Endothelial cell (in vitro differentiated cells): Measurements from ENCODE around the gene NOL12. TPM values are rescaled to one million over a fixed set of nuclear protein-coding genes. Genes with fewer than 3 reads are reported as not detected.

ENCODE experiments used
- DNase-seq: peaks from one replicate; pipeline ENCODE4 v3.0.0; 2021; ENCODE audit warnings: low spot score
- H3K27ac Mint-ChIP-seq: one replicate; pipeline ENCODE4 v1.8.0; 2021; ENCODE audit warnings: mixed read lengths, inconsistent platforms; ENCODE audit not compliant: unreplicated experiment
- H3K27me3 Mint-ChIP-seq: one replicate; pipeline ENCODE4 v1.8.0; 2021; ENCODE audit warnings: mild to moderate bottlenecking, moderate library complexity, mixed read lengths, inconsistent platforms; ENCODE audit not compliant: unreplicated experiment
- H3K36me3 Mint-ChIP-seq: one replicate; pipeline ENCODE4 v1.8.0; 2021; ENCODE audit warnings: mild to moderate bottlenecking, low read depth, mixed read lengths, inconsistent platforms; ENCODE audit not compliant: unreplicated experiment
- H3K4me1 Mint-ChIP-seq: one replicate; pipeline ENCODE4 v1.8.0; 2021; ENCODE audit warnings: mild to moderate bottlenecking, mixed read lengths, inconsistent platforms; ENCODE audit not compliant: unreplicated experiment
- H3K4me3 Mint-ChIP-seq: one replicate; pipeline ENCODE4 v1.8.0; 2021; ENCODE audit warnings: mild to moderate bottlenecking, mixed read lengths, inconsistent platforms; ENCODE audit not compliant: unreplicated experiment
- H3K9me3 Mint-ChIP-seq: one replicate; pipeline ENCODE4 v1.8.0; 2021; ENCODE audit warnings: mixed read lengths, inconsistent platforms; ENCODE audit not compliant: unreplicated experiment
- total RNA-seq: library from RNA; stranded (reverse); fragmentation: NEBNext Ultra II Directional; extraction: Animal tissue kit (Norgen Biotek cat#: 25700); gene quantifications from one replicate; pipeline ENCODE4 v1.2.1, GENCODE V29; 2021; ENCODE audit not compliant: unreplicated experiment
- TF ChIP-seq, protein P1 (sequence below): fragments of 200-600 bp; sonication (generic); IDR thresholded peaks from one replicate; pipeline ENCODE4 v1.5.0; 2021; ENCODE audit warnings: antibody characterized with exemption; ENCODE audit not compliant: unreplicated experiment

NOL12 gene
- total RNA-seq, 1 donor from 2014 or later = 15.7 TPM

DNA sequence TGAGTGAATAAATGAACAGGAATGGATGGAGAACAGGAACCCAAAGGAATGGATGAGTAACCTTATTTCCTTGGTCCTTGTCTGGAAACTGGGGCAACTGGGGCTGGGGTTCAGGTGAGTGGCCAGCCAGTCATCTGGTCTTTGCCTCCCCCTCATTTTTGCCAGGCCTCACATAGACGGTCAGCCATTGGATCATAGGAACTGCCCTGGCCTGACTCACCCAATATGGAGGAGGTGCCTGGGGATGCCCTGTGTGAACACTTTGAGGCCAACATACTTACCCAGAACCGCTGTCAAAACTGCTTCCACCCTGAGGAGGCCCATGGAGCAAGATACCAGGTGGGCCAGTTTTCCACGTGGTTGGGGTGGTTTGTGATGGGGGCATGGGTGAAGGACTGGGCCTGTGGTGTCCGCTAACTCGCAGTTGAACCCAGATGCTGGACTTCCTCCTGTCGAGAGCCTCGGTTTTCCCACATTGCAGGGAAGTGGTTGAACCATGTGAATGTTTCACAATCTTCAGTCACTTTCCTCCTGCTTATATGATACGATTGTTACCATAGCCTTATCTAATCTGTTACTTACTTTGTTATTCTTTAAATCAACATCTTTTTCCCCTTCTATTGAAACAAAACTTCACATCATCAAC lies 15.1 kb downstream of the NOL12 start:
- TF ChIP-seq, protein P1, sequence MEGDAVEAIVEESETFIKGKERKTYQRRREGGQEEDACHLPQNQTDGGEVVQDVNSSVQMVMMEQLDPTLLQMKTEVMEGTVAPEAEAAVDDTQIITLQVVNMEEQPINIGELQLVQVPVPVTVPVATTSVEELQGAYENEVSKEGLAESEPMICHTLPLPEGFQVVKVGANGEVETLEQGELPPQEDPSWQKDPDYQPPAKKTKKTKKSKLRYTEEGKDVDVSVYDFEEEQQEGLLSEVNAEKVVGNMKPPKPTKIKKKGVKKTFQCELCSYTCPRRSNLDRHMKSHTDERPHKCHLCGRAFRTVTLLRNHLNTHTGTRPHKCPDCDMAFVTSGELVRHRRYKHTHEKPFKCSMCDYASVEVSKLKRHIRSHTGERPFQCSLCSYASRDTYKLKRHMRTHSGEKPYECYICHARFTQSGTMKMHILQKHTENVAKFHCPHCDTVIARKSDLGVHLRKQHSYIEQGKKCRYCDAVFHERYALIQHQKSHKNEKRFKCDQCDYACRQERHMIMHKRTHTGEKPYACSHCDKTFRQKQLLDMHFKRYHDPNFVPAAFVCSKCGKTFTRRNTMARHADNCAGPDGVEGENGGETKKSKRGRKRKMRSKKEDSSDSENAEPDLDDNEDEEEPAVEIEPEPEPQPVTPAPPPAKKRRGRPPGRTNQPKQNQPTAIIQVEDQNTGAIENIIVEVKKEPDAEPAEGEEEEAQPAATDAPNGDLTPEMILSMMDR = no peak
- no peak overlapping the region for H3K4me3 Mint-ChIP-seq
- no peak for DNase-seq
- H3K27ac Mint-ChIP-seq = no peak overlapping the region
- peaks cover 6% of the 10 kb centered on the region for H3K27me3 Mint-ChIP-seq
- no peaks in the 10 kb centered on the region for H3K9me3 Mint-ChIP-seq
- peaks cover 6% of the 10 kb centered on the region for H3K4me1 Mint-ChIP-seq
- H3K36me3 Mint-ChIP-seq = peaks cover 16% of the 10 kb centered on the region

DNA sequence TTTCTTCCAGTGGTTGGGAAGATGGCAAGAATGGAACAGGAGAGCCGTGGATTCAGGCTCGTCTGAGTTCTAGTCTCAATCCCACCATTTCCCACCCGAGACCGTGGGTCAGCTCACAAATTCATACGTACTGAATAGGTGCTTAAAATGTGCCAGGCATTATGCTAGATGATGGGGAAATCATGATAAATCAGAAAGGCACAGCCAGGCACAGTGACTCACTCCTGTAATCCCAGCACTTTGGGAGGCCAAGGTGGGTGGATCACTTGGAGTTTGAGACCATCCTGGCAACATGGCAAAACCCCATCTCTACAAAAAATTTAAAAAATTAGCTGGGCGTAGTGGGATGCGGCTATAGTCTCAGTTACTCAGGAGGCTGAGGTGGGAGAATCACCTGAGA lies 17.8 kb downstream of the NOL12 start:
- H3K27me3 Mint-ChIP-seq = peaks cover 3% of the 10 kb centered on the region
- H3K27ac Mint-ChIP-seq = no peak overlapping the region
- H3K4me3 Mint-ChIP-seq = no peak overlapping the region
- TF ChIP-seq, protein P1 = no peak
- peaks cover 8% of the 10 kb centered on the region for H3K4me1 Mint-ChIP-seq
- H3K9me3 Mint-ChIP-seq = no peaks in the 10 kb centered on the region
- DNase-seq = no peak
- H3K36me3 Mint-ChIP-seq = peaks cover 16% of the 10 kb centered on the region

DNA sequence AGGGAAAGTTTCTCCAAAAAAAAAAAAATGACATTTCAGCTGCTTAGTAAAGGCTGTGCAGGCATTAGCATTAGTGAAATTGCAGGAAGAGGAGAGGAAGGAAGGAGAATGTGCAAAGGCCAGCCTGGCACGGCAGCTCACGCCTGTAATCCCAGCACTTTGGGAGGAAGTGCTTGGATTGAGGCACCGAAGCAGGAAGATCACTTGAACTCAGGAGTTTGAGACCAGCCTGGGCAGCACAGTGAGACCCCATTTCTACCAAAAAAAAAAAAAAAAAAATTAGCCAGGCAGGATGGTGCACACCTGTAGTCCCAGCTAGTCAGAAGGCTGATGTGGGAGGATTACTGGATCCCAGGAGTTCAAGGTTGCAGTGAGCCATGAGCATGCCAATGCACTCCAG lies 18.5 kb downstream of the NOL12 start:
- Mint-ChIP-seq H3K36me3 (peaks cover 16% of the 10 kb centered on the region), H3K4me3 (no peak overlapping the region), H3K27ac (no peak overlapping the region), H3K9me3 (no peaks in the 10 kb centered on the region), H3K4me1 (peaks cover 8% of the 10 kb centered on the region), H3K27me3 (peaks cover 3% of the 10 kb centered on the region)
- no peak for DNase-seq
- TF ChIP-seq, protein P1 = no peak

DNA sequence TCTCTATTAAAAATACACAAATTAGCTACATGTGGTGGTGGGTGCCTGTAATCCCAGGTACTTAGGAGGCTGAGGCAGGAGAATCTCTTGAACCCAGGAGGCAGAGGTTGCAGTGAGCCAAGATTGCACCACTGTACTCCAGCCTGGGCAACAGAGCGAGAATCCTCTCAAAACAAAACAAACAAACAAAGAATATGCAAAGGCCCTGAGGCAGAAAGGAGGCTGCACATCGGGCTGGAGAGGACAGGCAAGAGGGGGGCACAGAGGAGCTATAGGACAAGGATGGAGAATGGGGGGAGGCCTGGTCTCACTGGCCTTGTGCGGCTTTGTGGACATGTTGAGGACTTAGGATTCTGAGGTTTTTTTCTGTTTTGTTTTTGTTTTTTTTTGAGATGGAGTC lies 19.1 kb downstream of the NOL12 start:
- Mint-ChIP-seq H3K27ac (no peak overlapping the region), H3K4me1 (peaks cover 11% of the 10 kb centered on the region), H3K4me3 (no peak overlapping the region), H3K36me3 (peaks cover 20% of the 10 kb centered on the region), H3K9me3 (no peaks in the 10 kb centered on the region), H3K27me3 (peaks cover 3% of the 10 kb centered on the region)
- TF ChIP-seq, protein P1 = no peak
- DNase-seq = no peak

DNA sequence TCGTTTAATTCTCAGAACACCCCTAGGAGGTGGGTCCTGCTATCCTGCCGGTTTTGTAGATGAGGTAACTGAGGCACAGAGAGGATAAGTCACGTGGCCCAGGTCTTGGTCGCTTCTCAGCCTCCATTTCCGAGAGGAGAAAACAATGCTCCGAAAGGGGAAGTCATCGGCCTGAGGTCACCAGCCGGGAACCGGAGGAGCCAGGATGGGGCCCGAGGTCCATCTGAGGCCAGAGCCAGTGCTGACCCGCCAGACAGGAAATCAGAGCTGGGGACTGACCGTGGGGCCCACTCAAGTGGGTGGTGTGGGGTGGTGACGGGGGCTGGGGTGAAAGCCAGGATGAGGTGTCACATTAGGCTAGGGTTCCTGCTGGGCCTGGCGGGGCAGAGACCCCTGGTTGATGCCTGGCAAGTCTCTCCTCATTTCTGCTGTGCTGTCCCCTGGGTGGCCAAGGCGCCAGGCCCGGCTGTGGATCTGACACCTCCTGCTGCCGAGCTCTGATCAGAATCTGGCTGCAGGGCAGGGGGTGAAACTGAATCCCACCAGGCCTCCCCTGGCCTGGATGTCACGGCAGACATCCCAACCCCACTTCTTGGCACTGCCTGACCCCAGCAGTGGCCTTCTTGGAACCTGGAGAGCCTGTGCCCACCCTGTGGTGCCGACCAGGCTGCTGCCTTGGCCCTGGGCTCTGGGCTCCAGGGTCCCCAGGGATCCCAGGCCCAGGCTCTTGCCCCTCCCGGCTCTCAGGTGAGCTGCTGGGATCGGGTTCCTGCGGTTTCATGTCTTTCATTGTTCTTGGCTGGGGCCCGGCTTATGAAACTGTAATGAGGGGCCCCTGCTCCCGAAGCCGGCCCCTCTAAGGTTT lies 22.7 kb downstream of the NOL12 start:
- H3K4me1 Mint-ChIP-seq = peaks cover 11% of the 10 kb centered on the region
- peaks cover 1% of the 10 kb centered on the region for H3K27me3 Mint-ChIP-seq
- H3K36me3 Mint-ChIP-seq = peaks cover 18% of the 10 kb centered on the region
- peak; percentile 17 for DNase-seq
- H3K4me3 Mint-ChIP-seq = no peak overlapping the region
- TF ChIP-seq, protein P1 = no peak
- peak overlapping the region; percentile 91 for H3K27ac Mint-ChIP-seq
- H3K9me3 Mint-ChIP-seq = no peaks in the 10 kb centered on the region
